ENCODE data around the gene REPS2.

REPS2 gene

DNA sequence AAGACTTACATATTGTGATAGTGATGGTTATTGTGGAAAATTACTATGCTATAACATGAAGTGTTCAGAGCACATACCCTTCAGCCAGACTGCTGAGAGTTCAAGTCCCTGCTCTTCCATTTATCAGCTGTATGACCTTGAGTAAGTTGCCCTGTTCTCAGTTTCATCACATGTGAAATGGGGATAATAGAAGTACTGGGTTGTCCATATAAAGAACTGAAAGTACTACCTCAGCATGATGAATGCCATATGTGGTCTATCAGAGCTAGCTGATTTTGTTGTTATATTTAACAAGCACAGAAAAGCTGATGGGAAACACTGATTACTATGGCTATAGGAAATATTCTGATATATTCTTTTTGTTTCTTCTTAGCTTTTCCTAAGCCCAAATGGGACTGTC lies 115.6 kb downstream of the REPS2 start:
- TF ChIP-seq, protein P1, sequence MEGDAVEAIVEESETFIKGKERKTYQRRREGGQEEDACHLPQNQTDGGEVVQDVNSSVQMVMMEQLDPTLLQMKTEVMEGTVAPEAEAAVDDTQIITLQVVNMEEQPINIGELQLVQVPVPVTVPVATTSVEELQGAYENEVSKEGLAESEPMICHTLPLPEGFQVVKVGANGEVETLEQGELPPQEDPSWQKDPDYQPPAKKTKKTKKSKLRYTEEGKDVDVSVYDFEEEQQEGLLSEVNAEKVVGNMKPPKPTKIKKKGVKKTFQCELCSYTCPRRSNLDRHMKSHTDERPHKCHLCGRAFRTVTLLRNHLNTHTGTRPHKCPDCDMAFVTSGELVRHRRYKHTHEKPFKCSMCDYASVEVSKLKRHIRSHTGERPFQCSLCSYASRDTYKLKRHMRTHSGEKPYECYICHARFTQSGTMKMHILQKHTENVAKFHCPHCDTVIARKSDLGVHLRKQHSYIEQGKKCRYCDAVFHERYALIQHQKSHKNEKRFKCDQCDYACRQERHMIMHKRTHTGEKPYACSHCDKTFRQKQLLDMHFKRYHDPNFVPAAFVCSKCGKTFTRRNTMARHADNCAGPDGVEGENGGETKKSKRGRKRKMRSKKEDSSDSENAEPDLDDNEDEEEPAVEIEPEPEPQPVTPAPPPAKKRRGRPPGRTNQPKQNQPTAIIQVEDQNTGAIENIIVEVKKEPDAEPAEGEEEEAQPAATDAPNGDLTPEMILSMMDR (IDR thresholded peaks at IDR 0.05; ENCODE audit: insufficient read depth, low read depth, low read length, missing control alignments): no peak
- DNase-seq (ENCODE audit: low read depth): no peak
- H3K4me3 ChIP-seq (ENCODE audit: low read depth, low read length): no peak overlapping the region

DNA sequence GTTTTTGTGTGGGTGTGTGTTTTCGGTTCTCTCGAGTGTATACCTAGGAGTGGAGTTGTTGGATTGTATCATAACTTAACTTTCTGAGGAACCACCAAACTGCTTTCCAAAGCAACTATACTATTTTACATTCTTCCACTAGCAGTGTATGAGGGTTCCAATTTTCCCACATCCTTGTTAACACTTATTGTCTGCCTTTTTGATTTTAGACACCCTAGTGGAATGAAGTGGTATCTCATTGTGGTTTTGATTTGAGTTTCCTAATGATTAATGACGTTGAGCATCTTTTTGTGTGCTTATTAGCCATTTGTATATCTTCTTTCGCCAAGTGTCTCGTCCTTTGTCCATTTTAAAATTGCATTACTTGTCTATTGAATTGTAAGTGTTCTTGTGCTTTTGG lies 118.6 kb downstream of the REPS2 start:
- H3K4me3 ChIP-seq (ENCODE audit: low read depth, low read length): no peak overlapping the region
- TF ChIP-seq, protein P1 (IDR thresholded peaks at IDR 0.05; ENCODE audit: insufficient read depth, low read depth, low read length, missing control alignments): no peak
- DNase-seq (ENCODE audit: low read depth): no peak

DNA sequence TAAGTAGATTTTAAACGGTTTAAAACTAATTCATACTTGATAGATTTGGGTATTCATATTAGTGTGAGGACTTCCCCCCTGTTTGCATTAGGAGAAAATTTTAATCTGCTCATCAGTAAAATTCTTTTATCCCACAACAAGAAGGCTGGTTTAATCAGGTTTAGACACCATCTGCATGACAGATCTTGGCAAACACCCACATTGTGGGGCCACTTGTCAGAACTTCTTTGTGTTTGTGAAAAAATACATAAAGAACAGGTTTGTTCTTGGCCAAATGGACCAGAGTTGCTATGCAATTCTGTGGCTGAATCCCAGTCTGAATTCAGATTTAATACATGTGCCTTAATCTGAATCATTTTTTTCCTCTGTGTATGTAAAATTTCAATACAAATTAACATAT lies 121.1 kb downstream of the REPS2 start:
- no peak for DNase-seq (ENCODE audit: low read depth)
- H3K4me3 ChIP-seq (ENCODE audit: low read depth, low read length): no peak overlapping the region
- TF ChIP-seq, protein P1 (IDR thresholded peaks at IDR 0.05; ENCODE audit: insufficient read depth, low read depth, low read length, missing control alignments): no peak

DNA sequence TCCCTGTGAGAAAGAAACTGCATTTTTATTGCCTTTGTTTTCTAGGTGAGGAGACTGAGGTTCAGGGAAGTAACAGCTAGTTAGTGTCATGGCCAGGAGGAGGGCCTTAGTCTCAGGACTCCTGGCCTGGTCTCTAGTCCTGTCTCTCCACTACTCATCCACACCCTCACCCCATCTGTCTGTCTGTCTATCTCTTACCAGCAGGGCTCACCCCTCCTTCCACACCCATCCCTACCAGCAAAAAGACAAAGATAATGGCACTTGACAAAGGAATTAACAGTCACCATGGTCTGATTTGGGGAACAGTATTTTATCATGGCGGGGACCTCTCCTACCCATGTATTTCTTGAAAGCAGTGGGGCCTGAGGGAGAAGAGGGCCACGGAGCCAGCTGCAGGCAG lies 125.8 kb downstream of the REPS2 start:
- DNase-seq (ENCODE audit: low read depth): no peak
- TF ChIP-seq, protein P1 (IDR thresholded peaks at IDR 0.05; ENCODE audit: insufficient read depth, low read depth, low read length, missing control alignments): no peak
- no peak overlapping the region for H3K4me3 ChIP-seq (ENCODE audit: low read depth, low read length)

DNA sequence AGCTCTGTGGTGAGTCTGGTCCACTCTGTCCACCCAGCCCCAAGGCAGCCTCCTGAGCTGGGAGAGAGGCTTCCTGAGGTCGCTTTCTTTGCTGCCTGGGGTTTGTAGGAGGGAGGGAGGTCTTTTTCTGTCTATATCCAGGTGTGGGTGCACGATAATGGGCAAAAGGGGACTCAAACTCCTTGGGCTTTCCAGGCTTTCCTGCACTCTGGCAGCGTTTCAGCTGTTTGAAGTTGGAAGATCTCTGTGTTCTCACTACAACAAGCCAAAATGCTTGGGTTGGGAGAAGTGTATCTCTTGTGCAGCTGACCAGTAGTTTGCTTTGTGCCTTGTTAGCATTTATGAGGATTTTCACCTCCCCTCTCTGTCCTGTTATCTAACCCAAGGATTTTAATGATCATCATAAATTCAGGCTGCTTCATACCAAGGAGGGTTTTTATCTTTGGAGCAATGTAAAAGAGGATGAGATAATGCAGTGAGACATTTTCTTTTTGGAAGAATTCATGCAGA lies 126.3 kb downstream of the REPS2 start:
- H3K4me3 ChIP-seq (ENCODE audit: low read depth, low read length): no peak overlapping the region
- TF ChIP-seq, protein P1 (IDR thresholded peaks at IDR 0.05; ENCODE audit: insufficient read depth, low read depth, low read length, missing control alignments): no peak
- no peak for DNase-seq (ENCODE audit: low read depth)

GRCh38 chrX:17075004-17075403 lies 128.5 kb downstream of the REPS2 start:
- TF ChIP-seq, protein P1 (IDR thresholded peaks at IDR 0.05; ENCODE audit: insufficient read depth, low read depth, low read length, missing control alignments): no peak
- DNase-seq (ENCODE audit: low read depth): no peak
- H3K4me3 ChIP-seq (ENCODE audit: low read depth, low read length): no peak overlapping the region

- TF ChIP-seq, protein P1 (IDR thresholded peaks at IDR 0.05; ENCODE audit: insufficient read depth, low read depth, low read length, missing control alignments): no peak
- H3K4me3 ChIP-seq (ENCODE audit: low read depth, low read length): no peak overlapping the region
- no peak for DNase-seq (ENCODE audit: low read depth)
These were observed 130.9 kb downstream of the REPS2 start for GRCh38 chrX:17077361-17077760.

All from GM12865 (cell line).